Right atrium auricular region (tissue), 2 donors: ENCODE data around the gene DLX1. TPM values are rescaled to one million over a fixed set of nuclear protein-coding genes. Genes with fewer than 3 reads are reported as not detected.
"Not testable (repeated sequence)": the region's sequence is repeated elsewhere in the genome, so short reads cannot be mapped to it uniquely, and the experiment has no call there.

Experiments used
- DNase-seq: peaks from one replicate; pipeline ENCODE4 v3.0.0-alpha.2; 2019; ENCODE audit warnings: low spot score
- H3K27ac ChIP-seq, 2 donors: fragments of 200-600 bp; sonication (generic); 1 replicate in 1 of 2; 2 replicates in 1 of 2; pipeline ENCODE4 v1.5.1; 2016 to 2019
- H3K27me3 ChIP-seq, 2 donors: fragments of 200-600 bp; sonication (generic); one replicate each; pipeline versions ENCODE4 v1.5.1 to v1.6.0; 2017 to 2019
- H3K36me3 ChIP-seq: fragments of 200-600 bp; sonication (generic); one replicate; pipeline ENCODE4 v1.5.1; 2016
- H3K4me1 ChIP-seq, 2 donors: fragments of 200-600 bp; sonication (generic); one replicate each; pipeline versions ENCODE4 v1.5.1 to v1.6.0; 2017 to 2019
- H3K4me3 ChIP-seq, 2 donors: fragments of 200-600 bp; sonication (generic); 1 replicate in 1 of 2; 2 replicates in 1 of 2; pipeline ENCODE4 v1.5.1; 2017 to 2019; ENCODE audit warnings: mild to moderate bottlenecking in 1 of 2, moderate library complexity in 1 of 2
- H3K9me3 ChIP-seq, 2 donors: fragments of 200-600 bp; sonication (generic); one replicate each; pipeline ENCODE4 v1.5.1; 2019
- total RNA-seq, 2 donors: library from RNA; depleted of rRNA; stranded (reverse); fragments of >200 nt; gene quantifications; one replicate each; pipeline ENCODE4 v1.1.0, GENCODE V29; 2016
- TF ChIP-seq, protein P1 (sequence below), 2 donors: fragments of 200-600 bp; sonication (generic); IDR thresholded peaks; one replicate each; pipeline ENCODE4 v1.5.1; 2019; ENCODE audit warnings: antibody characterized with exemption in 2 of 2

Gene DLX1
- total RNA-seq, 2 donors from 2014 or later = not detected

DNA sequence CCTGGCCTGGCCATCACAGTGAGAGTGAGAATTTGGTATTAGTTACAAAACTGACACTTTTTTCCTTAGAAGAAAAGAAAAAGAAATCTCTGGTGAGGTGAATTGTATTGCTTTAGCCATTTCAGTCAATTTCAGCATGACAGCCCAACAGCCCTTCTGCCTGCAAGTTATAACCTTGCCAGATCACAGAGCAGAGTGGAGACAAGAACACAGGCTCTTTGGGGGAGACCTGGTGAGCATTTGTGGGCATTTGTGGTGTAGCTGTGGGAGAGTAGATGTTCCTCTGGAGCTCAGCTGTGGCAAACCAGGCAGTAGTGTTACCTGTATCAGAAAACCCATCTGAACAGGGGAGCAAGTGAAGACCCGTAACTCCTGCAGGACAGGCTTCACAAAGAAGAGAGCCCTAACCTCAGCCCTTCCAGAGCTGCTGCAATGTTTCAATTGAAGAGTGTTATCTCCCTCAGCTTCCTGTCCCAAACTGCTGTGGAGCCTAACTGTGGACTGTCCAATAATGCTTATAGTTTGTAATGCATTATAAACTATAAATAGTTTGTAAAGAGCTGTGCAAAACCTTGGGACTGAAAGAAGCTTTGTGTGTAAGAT, 22.8 kb upstream of the DLX1 start:
- Histone ChIP-seq H3K27me3 (no peaks in the 10 kb centered on the region), H3K4me3 (no peak overlapping the region), H3K9me3 (no peaks in the 10 kb centered on the region), H3K27ac (no peak overlapping the region), H3K4me1 (no peaks in the 10 kb centered on the region), H3K36me3 (no peaks in the 10 kb centered on the region)
- TF ChIP-seq, protein P1, sequence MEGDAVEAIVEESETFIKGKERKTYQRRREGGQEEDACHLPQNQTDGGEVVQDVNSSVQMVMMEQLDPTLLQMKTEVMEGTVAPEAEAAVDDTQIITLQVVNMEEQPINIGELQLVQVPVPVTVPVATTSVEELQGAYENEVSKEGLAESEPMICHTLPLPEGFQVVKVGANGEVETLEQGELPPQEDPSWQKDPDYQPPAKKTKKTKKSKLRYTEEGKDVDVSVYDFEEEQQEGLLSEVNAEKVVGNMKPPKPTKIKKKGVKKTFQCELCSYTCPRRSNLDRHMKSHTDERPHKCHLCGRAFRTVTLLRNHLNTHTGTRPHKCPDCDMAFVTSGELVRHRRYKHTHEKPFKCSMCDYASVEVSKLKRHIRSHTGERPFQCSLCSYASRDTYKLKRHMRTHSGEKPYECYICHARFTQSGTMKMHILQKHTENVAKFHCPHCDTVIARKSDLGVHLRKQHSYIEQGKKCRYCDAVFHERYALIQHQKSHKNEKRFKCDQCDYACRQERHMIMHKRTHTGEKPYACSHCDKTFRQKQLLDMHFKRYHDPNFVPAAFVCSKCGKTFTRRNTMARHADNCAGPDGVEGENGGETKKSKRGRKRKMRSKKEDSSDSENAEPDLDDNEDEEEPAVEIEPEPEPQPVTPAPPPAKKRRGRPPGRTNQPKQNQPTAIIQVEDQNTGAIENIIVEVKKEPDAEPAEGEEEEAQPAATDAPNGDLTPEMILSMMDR (IDR thresholded peaks at IDR 0.05) = no peak
- no peak for DNase-seq

DNA sequence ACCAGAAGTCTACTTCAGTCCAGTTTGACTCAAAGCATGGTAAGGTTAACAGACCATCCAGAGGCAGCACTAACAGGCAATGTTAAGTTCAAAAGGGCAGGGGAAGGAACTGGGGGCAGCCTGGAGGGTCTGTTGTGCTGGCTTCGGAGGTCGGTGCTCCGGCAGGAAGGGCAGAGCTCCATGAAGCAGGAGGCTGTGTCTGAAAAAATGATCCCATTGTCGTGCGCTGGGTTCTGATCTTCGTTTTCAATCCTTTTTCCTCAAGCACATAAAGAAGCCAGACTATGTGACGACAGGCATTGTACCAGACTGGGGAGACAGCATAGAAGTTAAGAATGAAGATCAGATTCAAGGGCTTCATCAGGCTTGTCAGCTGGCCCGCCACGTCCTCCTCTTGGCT, 21.9 kb upstream of the DLX1 start:
- Histone ChIP-seq H3K27ac (no peak overlapping the region), H3K4me3 (no peak overlapping the region), H3K9me3 (no peaks in the 10 kb centered on the region), H3K27me3 (no peaks in the 10 kb centered on the region), H3K4me1 (no peaks in the 10 kb centered on the region), H3K36me3 (no peaks in the 10 kb centered on the region)
- TF ChIP-seq, protein P1 (IDR thresholded peaks at IDR 0.05) = no peak
- DNase-seq = no peak

- DNase-seq = no peak
- Histone ChIP-seq H3K27me3 (no peaks in the 10 kb centered on the region), H3K27ac (no peak overlapping the region), H3K4me3 (no peak overlapping the region), H3K9me3 (no peaks in the 10 kb centered on the region), H3K36me3 (no peaks in the 10 kb centered on the region), H3K4me1 (no peaks in the 10 kb centered on the region)
- TF ChIP-seq, protein P1 (IDR thresholded peaks at IDR 0.05) = no peak
Observed at GRCh38 chr2:172065111-172065510, 20.2 kb upstream of the DLX1 start.

DNA sequence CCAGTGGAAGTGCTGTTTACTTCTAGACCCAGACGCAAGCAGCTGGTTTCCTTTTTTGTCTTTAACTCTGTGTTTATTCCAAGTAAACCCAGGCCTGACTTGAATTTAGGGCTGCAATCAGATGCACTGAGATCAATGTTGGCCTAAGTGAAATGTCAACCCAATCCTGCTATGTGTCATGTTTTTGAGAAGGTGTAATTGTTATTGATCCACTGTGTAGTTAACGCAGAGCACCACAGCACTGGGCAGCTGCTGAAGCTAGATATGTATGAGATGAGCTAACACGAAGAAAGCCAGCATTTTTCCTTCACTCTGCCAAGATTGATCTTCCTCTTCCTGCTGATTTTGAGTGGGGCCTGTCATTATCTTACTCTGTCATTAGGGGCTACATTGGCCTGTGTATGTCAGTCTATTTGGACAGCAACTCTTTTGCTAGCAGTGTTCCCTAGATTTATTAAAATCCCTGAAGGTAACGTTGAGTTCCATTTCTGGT, 18.9 kb upstream of the DLX1 start:
- no peaks in the 10 kb centered on the region for H3K36me3 ChIP-seq
- H3K27ac ChIP-seq = no peak overlapping the region
- TF ChIP-seq, protein P1 (IDR thresholded peaks at IDR 0.05) = no peak
- no peaks in the 10 kb centered on the region for H3K9me3 ChIP-seq
- H3K4me1 ChIP-seq = no peaks in the 10 kb centered on the region
- H3K27me3 ChIP-seq = no peaks in the 10 kb centered on the region
- H3K4me3 ChIP-seq = no peak overlapping the region
- no peak for DNase-seq

GRCh38 chr2:172067905-172068304, 17.4 kb upstream of the DLX1 start:
- H3K27ac ChIP-seq, H3K9me3 ChIP-seq: not testable (repeated sequence)

GRCh38 chr2:172070936-172071335, 14.4 kb upstream of the DLX1 start:
- Histone ChIP-seq H3K27ac (no peak overlapping the region), H3K4me1 (no peaks in the 10 kb centered on the region), H3K9me3 (no peaks in the 10 kb centered on the region), H3K27me3 (no peaks in the 10 kb centered on the region), H3K36me3 (no peaks in the 10 kb centered on the region), H3K4me3 (no peak overlapping the region)
- DNase-seq = no peak
- TF ChIP-seq, protein P1 (IDR thresholded peaks at IDR 0.05) = no peak

More at GRCh38 chr2:172067905-172068304, 17.4 kb upstream of the DLX1 start:
- not testable (repeated sequence) for DNase-seq, H3K27me3 ChIP-seq, H3K4me1 ChIP-seq, H3K36me3 ChIP-seq, H3K4me3 ChIP-seq
